Loucy (cell line): ENCODE results near the gene RPS6KA6.

ENCODE experiments used
- H2AFZ ChIP-seq: fragments of 200-600 bp; sonication (generic); 2 replicates; pipeline ENCODE4 v1.6.0; 2016; ENCODE audit warnings: antibody characterized with exemption, mild to moderate bottlenecking, low read length, moderate library complexity
- H3F3A ChIP-seq: fragments of 200-600 bp; 2 replicates; pipeline ENCODE4 v1.6.0; 2016; ENCODE audit warnings: antibody characterized with exemption, low read depth, mild to moderate bottlenecking
- H3K27me3 ChIP-seq: fragments of 200-600 bp; sonication (generic); 2 replicates; pipeline ENCODE4 v1.6.1; 2014; ENCODE audit warnings: low read length, mild to moderate bottlenecking; ENCODE audit not compliant: insufficient read depth, poor library complexity, severe bottlenecking
- H3K36me3 ChIP-seq: fragments of 200-600 bp; sonication (generic); 2 replicates; pipeline ENCODE4 v1.6.1; 2016; ENCODE audit warnings: low read length; ENCODE audit not compliant: insufficient read depth
- H3K4me1 ChIP-seq: fragments of 200-600 bp; sonication (generic); 2 replicates; pipeline ENCODE4 v1.5.1; 2014; ENCODE audit warnings: low read length, mild to moderate bottlenecking; ENCODE audit not compliant: insufficient read depth, poor library complexity, severe bottlenecking
- H3K4me2 ChIP-seq: fragments of 200-600 bp; sonication (generic); 2 replicates; pipeline ENCODE4 v1.6.0; 2014; ENCODE audit warnings: antibody characterized with exemption, low read length, low read depth, mild to moderate bottlenecking; ENCODE audit not compliant: poor library complexity, severe bottlenecking
- H3K4me3 ChIP-seq: fragments of 200-600 bp; sonication (generic); 2 replicates; pipeline ENCODE4 v1.5.1; 2014; ENCODE audit warnings: low read length, mild to moderate bottlenecking, mixed read lengths; ENCODE audit not compliant: poor library complexity, severe bottlenecking
- H3K79me2 ChIP-seq: fragments of 200-600 bp; sonication (generic); 2 replicates; pipeline ENCODE4 v1.6.1; 2014; ENCODE audit warnings: low read length; ENCODE audit not compliant: insufficient read depth
- H3K9ac ChIP-seq: fragments of 200-600 bp; sonication (generic); 2 replicates; pipeline ENCODE4 v1.6.0; 2014; ENCODE audit warnings: mild to moderate bottlenecking, low read depth, low read length, moderate library complexity; ENCODE audit not compliant: poor library complexity, severe bottlenecking
- H3K9me2 ChIP-seq: fragments of 200-600 bp; sonication (generic); replicated peaks from 2 replicates; pipeline ENCODE4 v1.6.1; 2016; ENCODE audit warnings: low read depth, low read length, mixed read lengths
- H3K9me3 ChIP-seq: fragments of 200-600 bp; sonication (generic); 2 replicates; pipeline ENCODE4 v1.6.1; 2014; ENCODE audit warnings: mild to moderate bottlenecking, antibody characterized with exemption, low read length, low read depth; ENCODE audit not compliant: insufficient read depth
- H4K20me1 ChIP-seq: fragments of 200-600 bp; sonication (generic); 2 replicates; pipeline ENCODE4 v1.6.0; 2014; ENCODE audit warnings: antibody characterized with exemption, low read length, mild to moderate bottlenecking; ENCODE audit not compliant: insufficient read depth, poor library complexity, severe bottlenecking
- CTCF ChIP-seq: fragments of 200-600 bp; sonication (generic); conservative IDR thresholded peaks from 2 replicates; pipeline ENCODE4 v1.5.1; 2014; ENCODE audit warnings: mild to moderate bottlenecking, antibody characterized with exemption, low read length
- EZH2phosphoT487 ChIP-seq: fragments of 200-600 bp; IDR thresholded peaks from 2 replicates; pipeline ENCODE4 v1.6.1; 2018; ENCODE audit warnings: antibody characterized with exemption, mild to moderate bottlenecking, moderate library complexity, borderline replicate concordance

The RPS6KA6 gene

DNA sequence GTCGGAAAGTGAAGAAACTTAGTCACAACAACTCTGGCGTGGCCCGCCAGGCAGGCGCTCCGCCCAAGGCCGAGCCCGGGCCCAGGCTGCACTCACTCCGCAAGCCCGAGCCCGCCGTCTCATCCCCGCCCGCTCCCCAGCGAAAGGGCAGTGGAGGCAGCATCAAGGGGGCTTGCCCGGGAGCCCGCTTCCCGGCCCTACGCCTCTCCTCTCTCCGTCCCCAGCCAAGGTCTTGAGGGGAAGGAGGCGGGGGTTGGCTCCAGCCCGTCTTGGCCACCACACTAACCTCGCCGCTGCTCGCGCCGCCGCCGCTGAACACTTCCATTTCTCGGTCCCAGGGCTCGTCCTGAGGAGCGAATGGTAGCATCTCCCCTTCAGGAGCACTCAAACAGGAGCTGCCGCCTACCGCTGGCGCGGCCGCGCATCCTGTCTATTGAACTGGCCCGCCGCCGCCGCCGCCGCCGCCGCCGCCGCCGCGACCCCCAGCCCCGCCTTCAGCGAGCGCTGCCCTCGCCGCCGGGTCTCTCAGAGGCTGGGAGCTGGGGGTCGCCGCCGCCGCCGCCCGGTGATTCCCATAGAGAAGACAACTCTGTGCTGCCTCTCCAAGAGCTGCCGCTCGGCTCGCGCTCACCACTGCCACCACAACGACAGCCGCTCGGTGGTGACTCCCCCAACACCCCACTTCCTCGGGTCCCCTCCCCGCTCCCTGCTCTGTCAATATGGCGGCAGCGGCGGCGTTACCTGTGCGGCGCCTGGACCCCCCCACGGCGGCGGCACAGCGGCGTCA is at the start of gene RPS6KA6:
RPS6KA6 (minus strand) TSS at position 667 of the 787 bp plus-strand sequence; CDS start at position 367, 300 bp downstream.
- H3K27me3 ChIP-seq = no peaks in the 10 kb centered on the region
- no peak within 1 kb of the TSS for H3K4me3 ChIP-seq
- no peak within 1 kb of the TSS for H2AFZ ChIP-seq
- TF ChIP-seq EZH2phosphoT487 = no peak
- no peak for TF ChIP-seq CTCF
- H3K79me2 ChIP-seq = no peaks in the 10 kb centered on the region
- H3K36me3 ChIP-seq = no peaks in the 10 kb centered on the region
- no peaks in the 10 kb centered on the region for H3K9me3 ChIP-seq
- no peaks in the 10 kb centered on the region for H3F3A ChIP-seq
- H4K20me1 ChIP-seq = no peaks in the 10 kb centered on the region
- H3K4me1 ChIP-seq = no peaks in the 10 kb centered on the region
- no peak within 1 kb of the TSS for H3K4me2 ChIP-seq
- no peak within 1 kb of the TSS for H3K9ac ChIP-seq
- H3K9me2 ChIP-seq = no peaks in the 10 kb centered on the region

DNA sequence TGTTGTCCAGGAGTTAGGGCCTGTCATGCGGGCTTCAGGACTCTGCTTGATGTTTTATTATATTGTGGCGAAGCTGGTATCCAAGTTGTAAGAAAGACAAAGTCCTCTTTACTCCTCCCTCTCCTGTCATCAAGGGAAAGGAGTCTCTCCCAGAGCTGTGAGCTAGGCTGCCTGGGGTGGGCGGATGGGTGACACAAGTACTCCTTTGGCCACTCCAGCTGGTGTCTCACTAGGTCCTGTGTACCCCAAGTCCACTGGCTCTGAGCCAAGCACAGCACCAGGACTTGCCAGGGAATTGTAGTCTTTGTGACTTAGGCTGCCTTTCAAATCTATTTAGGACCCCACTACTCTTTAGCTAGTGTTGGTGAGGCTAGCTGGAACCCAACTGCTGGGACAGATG is 36.7 kb upstream of the RPS6KA6 start:
- no peak for TF ChIP-seq CTCF
- TF ChIP-seq EZH2phosphoT487 = no peak
- Histone ChIP-seq H3K9me2 (no peaks in the 10 kb centered on the region), H3K4me1 (no peaks in the 10 kb centered on the region), H3K36me3 (no peaks in the 10 kb centered on the region), H3K9ac (no peak overlapping the region), H3K4me2 (no peak overlapping the region), H2AFZ (no peak overlapping the region), H3K79me2 (no peaks in the 10 kb centered on the region), H3K9me3 (no peaks in the 10 kb centered on the region), H3K27me3 (no peaks in the 10 kb centered on the region), H4K20me1 (no peaks in the 10 kb centered on the region), H3K4me3 (no peak overlapping the region), H3F3A (no peaks in the 10 kb centered on the region)

DNA sequence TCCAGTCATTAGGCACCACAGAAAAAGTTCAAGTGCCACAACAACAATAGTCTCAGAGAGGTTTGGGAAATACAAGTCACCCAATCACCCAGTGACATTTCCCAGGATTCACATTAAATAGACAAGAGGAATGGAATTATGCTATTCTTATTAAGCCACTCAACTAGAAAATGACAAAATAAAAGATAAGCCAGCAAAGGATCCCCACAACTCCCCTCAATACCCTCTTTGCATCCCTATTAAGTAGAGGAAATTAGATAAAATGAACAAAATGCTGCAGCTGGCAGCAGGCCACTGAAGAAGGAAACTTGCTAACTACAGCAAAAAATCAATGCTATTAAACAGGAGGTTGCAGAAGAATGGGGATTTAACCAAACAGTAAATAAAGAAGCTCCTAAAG is 35.3 kb upstream of the RPS6KA6 start:
- TF ChIP-seq EZH2phosphoT487 = no peak
- no peak for TF ChIP-seq CTCF
- Histone ChIP-seq H3K4me1 (no peaks in the 10 kb centered on the region), H4K20me1 (no peaks in the 10 kb centered on the region), H3K9me2 (no peaks in the 10 kb centered on the region), H3K9me3 (no peaks in the 10 kb centered on the region), H3K36me3 (no peaks in the 10 kb centered on the region), H3K4me3 (no peak overlapping the region), H2AFZ (no peak overlapping the region), H3K27me3 (no peaks in the 10 kb centered on the region), H3K9ac (no peak overlapping the region), H3K4me2 (no peak overlapping the region), H3F3A (no peaks in the 10 kb centered on the region), H3K79me2 (no peaks in the 10 kb centered on the region)
